GM21367 (cell line): ENCODE results near the gene SNAPC3.
"Not testable (repeated sequence)": the region's sequence is repeated elsewhere in the genome, so short reads cannot be mapped to it uniquely, and the experiment has no call there.

Source experiments
- ATAC-seq: cut with Tn5 transposase; IDR thresholded peaks from one replicate; pipeline ENCODE4 v1.9.1; 2021; ENCODE audit not compliant: unreplicated experiment

Gene SNAPC3

GRCh38 chr9:15423231-15423985, 732 bp downstream of the SNAPC3 start:
- peak; percentile 5 for ATAC-seq

- peak; percentile 29 for ATAC-seq
Measured at GRCh38 chr9:15426019-15426418, 3.3 kb downstream of the SNAPC3 start.

GRCh38 chr9:15427702-15428101, 5.0 kb downstream of the SNAPC3 start:
- not testable (repeated sequence) for ATAC-seq

GRCh38 chr9:15430920-15431844, 8.5 kb downstream of the SNAPC3 start:
- ATAC-seq = no peak

GRCh38 chr9:15433191-15433590, 10.5 kb downstream of the SNAPC3 start:
- no peak for ATAC-seq

GRCh38 chr9:15433661-15434060, 11.0 kb downstream of the SNAPC3 start:
- no peak for ATAC-seq

- no peak for ATAC-seq
Measured at GRCh38 chr9:15438891-15439290, 16.2 kb downstream of the SNAPC3 start.

GRCh38 chr9:15441841-15442240, 19.2 kb downstream of the SNAPC3 start:
- ATAC-seq = not testable (repeated sequence)

- not testable (repeated sequence) for ATAC-seq
Measured at GRCh38 chr9:15442264-15442663, 19.6 kb downstream of the SNAPC3 start.

GRCh38 chr9:15444141-15444540, 21.5 kb downstream of the SNAPC3 start:
- no peak for ATAC-seq

GRCh38 chr9:15453956-15454355, 31.3 kb downstream of the SNAPC3 start:
- no peak for ATAC-seq

- no peak for ATAC-seq
Measured at GRCh38 chr9:15461056-15461455, 38.4 kb downstream of the SNAPC3 start.

GRCh38 chr9:15461601-15462000, 38.9 kb downstream of the SNAPC3 start:
- ATAC-seq = no peak

- ATAC-seq = no peak
Measured at GRCh38 chr9:15468145-15468544, 45.5 kb downstream of the SNAPC3 start.

GRCh38 chr9:15469406-15469805, 46.7 kb downstream of the SNAPC3 start:
- no peak for ATAC-seq

- ATAC-seq = no peak
Measured at GRCh38 chr9:15469862-15470261, 47.2 kb downstream of the SNAPC3 start.

GRCh38 chr9:15475923-15476536, 53.4 kb downstream of the SNAPC3 start:
- ATAC-seq = no peak

- ATAC-seq = no peak
Measured at GRCh38 chr9:15480028-15480427, 57.4 kb downstream of the SNAPC3 start.

- no peak for ATAC-seq
Measured at GRCh38 chr9:15482146-15482545, 59.5 kb downstream of the SNAPC3 start.

- ATAC-seq = no peak
Measured at GRCh38 chr9:15484802-15485201, 62.1 kb downstream of the SNAPC3 start.

- ATAC-seq = no peak
Measured at GRCh38 chr9:15485836-15486666, 63.4 kb downstream of the SNAPC3 start.
